HG03025 (cell line): ENCODE results near the gene POR.
A peak's percentile ranks its signal among the peaks of the same experiment; 100 is the strongest.
"Not testable (repeated sequence)": the region's sequence is repeated elsewhere in the genome, so short reads cannot be mapped to it uniquely, and the experiment has no call there.

Experiments
- ATAC-seq: cut with Tn5 transposase; IDR thresholded peaks from one replicate; pipeline ENCODE4 v1.9.1; 2021; ENCODE audit warnings: mild to moderate bottlenecking, moderate library complexity; ENCODE audit not compliant: unreplicated experiment, low FRiP score

The POR gene

GRCh38 chr7:75987805-75988567, 73.0 kb downstream of the POR start:
- no peak for ATAC-seq

GRCh38 chr7:75988568-75989499, 73.9 kb downstream of the POR start:
- no peak for ATAC-seq

DNA sequence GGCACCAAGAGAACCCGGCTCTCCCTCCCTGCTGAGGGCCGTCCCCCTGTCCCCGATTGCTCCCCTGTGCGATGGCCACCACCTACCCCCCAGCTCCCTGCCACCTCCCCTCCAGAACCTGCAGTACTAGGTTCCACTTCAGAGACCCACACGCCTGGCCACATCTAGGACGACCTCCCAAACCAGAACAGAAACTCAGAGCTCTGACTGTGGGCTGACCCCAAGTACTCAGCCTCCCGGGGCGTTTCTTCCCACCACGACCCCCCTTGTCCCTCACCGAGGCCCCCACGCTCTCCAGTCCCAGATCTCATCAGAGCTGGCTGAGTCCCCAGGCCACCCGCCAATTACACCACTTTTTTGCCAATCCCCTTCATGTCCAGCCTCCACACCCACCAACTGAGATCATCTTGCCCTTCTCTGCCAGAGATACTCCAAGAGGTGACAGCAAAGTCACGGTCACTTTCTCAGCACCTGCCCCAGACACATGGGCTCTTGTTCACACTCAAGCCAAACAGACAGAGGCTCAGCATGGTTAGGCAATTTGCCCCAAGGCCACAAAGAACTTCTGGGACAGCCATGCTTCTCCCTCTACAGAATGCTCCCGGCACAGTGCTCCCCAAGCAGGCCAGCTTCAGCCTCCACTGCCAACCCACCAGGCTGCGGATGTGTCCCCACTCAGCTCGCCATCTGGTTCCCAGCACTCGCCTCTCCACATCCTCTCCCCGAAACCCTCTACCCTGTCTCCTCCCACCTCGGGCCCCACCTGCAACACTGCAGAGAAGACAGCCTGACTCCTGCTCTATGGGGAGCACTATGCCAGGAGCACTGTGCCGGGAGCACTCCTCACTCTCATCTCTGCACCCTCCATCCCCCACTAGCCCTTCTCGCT, 74.8 kb downstream of the POR start:
- no peak for ATAC-seq

DNA sequence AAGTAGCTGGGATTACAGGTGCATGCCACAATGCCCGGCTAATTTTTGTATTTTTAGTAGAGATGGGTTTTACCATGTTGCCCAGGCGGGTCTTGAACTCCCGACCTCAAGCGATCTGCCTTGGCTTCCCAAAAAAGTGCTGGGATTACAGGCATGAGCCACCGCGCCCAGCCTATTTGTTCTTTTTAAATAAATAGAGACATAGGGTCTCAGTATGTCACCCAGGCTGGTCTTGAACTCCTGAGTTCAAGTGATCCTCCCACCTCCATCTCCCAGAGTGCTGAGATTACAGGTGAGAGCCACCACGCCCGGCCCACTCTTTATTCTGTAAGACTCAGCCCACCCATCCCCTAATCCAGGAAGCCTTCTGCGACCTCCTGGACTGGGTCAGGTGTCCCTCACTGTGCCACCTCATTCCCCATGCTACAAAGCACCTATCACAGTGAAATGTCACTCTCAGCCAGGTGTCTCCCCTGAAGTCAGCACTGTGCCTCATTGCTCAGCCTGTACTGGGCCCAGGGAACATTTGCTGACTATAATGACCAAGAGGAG, 76.7 kb downstream of the POR start:
- ATAC-seq, result no peak

GRCh38 chr7:75992083-75992755, 77.3 kb downstream of the POR start:
- no peak for ATAC-seq

DNA sequence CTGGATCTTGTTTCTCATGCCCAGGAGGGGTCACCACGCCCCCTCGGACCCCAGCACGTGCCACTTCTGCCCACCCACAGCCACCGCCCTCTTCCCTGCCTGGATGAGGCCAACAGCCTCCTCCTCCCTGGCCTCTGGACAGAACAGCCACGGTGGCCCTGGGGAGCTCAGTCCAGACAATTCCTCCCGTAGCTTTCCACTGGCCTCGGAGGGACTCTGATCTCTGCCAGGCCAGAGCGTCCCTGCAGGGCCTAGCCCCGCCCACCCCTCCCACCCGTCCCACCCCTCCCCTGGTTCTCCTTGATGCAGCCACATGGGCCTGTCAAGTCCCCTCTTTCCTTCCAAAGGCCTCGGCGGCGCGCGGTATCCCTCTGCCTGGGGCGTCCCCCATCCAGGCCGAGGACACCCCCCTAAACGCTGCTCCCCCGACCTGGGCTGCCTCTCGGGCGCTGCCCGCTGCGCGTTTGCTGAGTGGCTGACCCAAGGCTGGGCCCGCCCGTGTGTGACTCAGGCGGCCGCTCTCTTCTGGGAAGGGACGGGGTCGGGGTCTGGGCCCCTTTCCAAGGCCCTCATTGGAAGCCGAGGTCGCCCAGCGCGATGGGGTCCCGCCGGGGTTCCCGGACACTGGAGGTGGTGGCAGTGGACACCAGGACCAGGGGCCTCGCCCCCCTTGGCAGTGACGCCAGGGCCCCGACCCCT, 78.9 kb downstream of the POR start:
- peak; percentile 1 for ATAC-seq

DNA sequence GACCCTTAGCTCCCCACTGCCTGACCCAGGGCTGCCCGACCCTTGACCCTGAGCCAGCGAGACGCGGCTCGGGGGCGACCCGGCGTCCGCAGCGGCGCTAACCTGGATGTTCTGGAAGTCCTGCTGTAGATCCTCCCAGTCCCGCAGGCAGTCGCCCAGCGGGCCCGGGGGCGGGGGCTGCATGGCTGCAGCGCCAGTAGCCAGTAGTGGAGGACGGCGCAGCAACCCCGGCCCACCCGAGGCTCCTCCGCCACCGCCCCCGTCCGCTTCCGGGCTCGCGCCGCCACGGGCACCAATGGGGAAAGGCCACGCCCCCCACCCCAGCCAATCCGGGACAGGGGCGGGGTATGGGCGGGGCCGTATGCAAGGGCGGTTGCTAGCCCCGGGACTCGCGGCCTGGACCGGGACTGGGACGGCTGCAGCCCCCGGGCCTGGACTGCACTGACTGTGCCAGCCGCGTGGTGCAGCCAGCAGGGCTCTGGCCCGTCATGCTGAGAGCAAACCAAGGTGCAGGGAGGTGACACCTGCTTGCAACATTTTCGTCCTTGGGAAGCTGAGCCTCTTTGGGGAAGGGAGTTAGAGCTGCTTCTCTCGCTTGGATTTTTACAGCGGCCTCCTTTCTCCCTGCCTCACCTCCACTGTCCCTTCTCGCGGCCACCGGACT, 79.6 kb downstream of the POR start, which contains the start of gene TMEM120A:
TSS of gene TMEM120A (minus strand) at position 208 of the 664 bp plus-strand sequence. CDS start at position 183, 25 bp downstream.
- peak; percentile 84 for ATAC-seq

DNA sequence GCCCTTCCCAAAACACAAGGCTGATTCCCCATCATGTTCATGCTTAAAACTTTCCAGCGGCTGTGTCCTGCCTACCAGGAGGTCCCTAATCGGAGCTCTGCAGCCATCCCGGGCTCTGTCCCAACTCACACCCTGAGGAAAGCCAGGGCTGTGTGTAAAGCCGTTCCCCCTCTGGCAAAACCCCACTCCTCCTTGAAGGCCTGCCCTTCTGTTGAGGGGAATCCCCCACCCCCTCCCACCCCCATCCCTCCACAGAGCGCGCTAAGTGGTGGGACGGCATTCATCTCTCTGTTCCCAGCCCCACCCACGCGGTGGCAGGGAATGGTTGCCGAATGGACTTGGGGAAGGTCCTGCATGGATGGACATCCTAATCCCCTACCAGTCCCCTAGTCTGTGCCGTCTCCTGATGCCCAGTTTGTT, 80.1 kb downstream of the POR start:
- no peak for ATAC-seq

- ATAC-seq, result no peak
Measured at GRCh38 chr7:75995996-75996395, 81.0 kb downstream of the POR start.

DNA sequence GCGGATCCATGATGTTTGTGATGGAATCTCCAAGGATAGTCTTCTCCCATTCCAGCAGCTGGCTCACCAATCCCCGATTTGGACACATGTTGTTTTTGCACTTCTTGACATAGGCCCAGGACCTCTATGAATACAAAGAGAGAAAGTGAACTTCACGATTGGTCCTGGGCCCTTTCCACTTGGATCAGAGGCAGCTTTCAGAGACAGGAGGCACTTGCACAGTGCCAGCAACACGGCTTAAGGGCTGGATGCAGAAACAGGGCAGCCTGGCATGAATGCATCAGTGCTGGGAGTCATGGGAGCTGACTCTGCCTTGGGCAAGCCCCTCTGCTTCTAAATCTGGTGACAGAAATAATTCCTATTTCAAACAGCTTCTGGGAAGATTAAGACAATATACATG, 81.5 kb downstream of the POR start:
- ATAC-seq, result no peak

DNA sequence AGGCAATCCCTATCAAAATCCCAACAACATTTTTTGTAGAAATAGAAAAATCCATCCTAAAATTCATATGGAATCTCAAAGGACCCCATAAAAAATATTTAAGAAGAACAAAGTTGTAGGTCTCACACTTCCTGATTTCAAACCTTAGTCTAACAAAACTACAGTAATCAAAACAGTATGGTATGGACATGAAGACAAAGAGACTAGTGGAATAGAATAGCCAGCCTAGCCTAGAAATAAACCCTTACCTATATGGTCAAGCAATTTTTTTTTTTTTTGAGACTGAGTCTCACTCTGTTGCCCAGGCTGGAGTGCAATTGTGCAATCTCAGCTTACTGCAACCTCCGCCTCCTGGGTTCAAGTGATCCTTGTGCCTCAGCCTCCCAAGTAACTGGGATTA, 83.1 kb downstream of the POR start:
- no peak for ATAC-seq

- no peak for ATAC-seq
Measured at GRCh38 chr7:76000566-76000965, 85.6 kb downstream of the POR start.

DNA sequence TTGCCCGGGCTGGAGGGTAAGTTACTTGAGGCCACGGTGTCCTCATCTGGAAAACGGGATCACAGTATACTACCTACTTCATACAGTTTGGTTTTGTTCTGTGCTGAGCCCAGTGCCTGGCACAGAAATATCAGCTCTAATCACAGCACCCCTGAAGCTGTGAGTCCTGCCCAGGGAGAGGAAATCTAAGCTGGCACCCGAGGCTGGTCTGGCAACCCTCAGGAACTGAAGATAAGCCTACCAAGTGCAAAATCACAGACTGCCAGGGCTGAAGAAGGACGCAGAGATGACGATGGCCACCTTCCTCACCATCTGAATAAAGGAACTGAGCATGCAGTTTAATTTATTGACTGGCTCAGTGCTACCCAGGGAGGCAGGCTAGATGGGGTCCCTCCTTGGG, 87.2 kb downstream of the POR start:
- ATAC-seq, result no peak

DNA sequence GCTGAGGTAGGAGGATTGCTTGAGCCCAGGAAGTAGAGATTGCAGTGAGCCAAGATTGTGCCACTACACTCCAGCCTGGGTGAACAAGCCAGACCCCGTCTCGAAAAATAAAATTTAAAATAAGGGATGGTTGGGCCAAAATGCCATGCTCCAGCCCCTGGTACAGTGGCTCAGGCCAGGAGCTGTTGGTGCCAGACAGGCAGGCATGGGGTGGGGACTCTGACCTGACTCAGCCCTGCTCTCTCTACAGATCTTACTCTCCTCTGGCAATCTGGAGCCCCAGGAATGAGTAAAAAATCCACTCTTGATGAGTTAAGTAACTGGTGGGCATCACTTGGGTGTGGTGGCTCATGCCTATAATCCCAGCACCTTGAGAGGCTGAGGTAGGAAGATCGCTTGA, 87.9 kb downstream of the POR start:
- no peak for ATAC-seq

DNA sequence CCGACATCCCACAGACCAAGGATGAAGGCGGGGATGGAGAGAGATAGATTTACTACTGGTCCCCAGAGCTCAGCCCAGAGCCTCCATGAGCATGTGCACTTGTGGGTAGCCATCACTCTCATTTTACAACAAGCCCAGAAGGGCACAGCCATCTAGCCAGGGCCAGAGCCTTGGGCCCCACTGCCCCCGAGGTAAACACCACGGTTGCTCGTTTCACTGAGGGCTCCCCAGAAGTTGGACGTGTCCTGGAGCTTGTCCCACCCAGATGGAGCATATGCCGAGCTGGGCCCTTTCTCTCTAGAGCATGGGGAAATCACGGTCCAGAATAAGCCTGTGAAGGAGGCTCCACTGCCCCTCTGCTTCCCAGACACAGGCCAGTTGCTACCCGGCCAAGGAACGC, 88.4 kb downstream of the POR start:
- no peak for ATAC-seq

- not testable (repeated sequence) for ATAC-seq
Measured at GRCh38 chr7:76005004-76005403, 90.0 kb downstream of the POR start.

DNA sequence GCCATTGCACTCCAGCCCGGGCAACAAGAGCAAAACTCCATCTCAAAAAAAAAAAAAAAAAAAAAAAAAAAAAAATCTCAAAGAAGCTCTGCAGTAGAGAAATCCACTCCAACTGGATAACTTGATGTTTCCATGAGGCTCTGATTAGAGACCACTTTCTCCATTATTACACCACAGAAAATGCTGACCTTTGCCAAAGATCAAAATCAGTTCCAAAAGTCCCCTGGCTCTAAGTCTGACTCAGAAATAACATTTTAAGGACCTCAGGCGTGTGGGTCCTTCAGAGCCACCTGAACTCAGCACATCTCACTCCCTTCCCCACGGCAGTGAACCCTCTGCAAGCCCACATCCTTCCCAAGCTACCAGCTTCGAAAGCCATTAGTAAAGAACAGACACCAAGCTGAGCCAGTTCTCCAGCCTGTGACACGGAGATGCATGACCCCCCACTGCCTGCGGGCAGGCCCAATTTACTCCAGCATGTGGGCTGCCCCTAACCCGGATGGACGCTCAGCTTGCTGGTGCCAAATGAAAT, 93.3 kb downstream of the POR start:
- no peak for ATAC-seq
